Thoracic aorta (tissue), 2 donors: Measurements from ENCODE around the gene RAPH1. TPM values are rescaled to one million over a fixed set of nuclear protein-coding genes. Genes with fewer than 3 reads are reported as not detected.
A peak's percentile ranks its signal among the peaks of the same experiment; 100 is the strongest.

ENCODE experiments used
- ATAC-seq: fragments of 150-250 bp; one replicate; pipeline ENCODE4 v1.8.0; 2017; ENCODE audit warnings: low read depth; ENCODE audit not compliant: insufficient number of reproducible peaks, low FRiP score
- DNase-seq: peaks from one replicate; pipeline ENCODE4 v3.0.0-alpha.2; 2020; ENCODE audit warnings: low spot score
- H3K27ac ChIP-seq, 2 donors: fragments of 200-600 bp; sonication (generic); 1 replicate in 1 of 2; 2 replicates in 1 of 2; pipeline ENCODE4 v1.5.1; 2016; ENCODE audit warnings: mild to moderate bottlenecking in 2 of 2, moderate library complexity in 2 of 2
- H3K27me3 ChIP-seq: fragments of 200-600 bp; sonication (generic); replicated peaks from 2 replicates; pipeline ENCODE4 v1.6.0; 2016; ENCODE audit warnings: mild to moderate bottlenecking; ENCODE audit not compliant: insufficient read depth
- H3K36me3 ChIP-seq: fragments of 200-600 bp; sonication (generic); one replicate; pipeline ENCODE4 v1.5.1; 2016
- H3K4me1 ChIP-seq, 2 donors: fragments of 200-600 bp; sonication (generic); 1 replicate in 1 of 2; 2 replicates in 1 of 2; pipeline versions ENCODE4 v1.5.1 to v1.6.0; 2016; ENCODE audit warnings: low read depth in 2 of 2, mild to moderate bottlenecking in 1 of 2; ENCODE audit not compliant: control insufficient read depth in 1 of 2
- H3K4me3 ChIP-seq: fragments of 200-600 bp; sonication (generic); 2 replicates; pipeline ENCODE4 v1.5.1; 2016; ENCODE audit warnings: mild to moderate bottlenecking
- H3K9me3 ChIP-seq: fragments of 200-600 bp; sonication (generic); 2 replicates; pipeline ENCODE4 v1.5.1; 2016
- total RNA-seq, 2 donors: library from RNA; depleted of rRNA; stranded (reverse); fragments of >200 nt; gene quantifications; one replicate each; pipeline versions ENCODE4 v1.1.0 to v1.2.3, GENCODE V29; 2016
- TF ChIP-seq, protein P1 (sequence below): fragments of 200-600 bp; sonication (generic); IDR thresholded peaks from one replicate; pipeline ENCODE4 v1.5.1; 2019; ENCODE audit warnings: antibody characterized with exemption

Gene RAPH1
- 10 to 100 TPM; 44.8 to 86.8 TPM for total RNA-seq

DNA sequence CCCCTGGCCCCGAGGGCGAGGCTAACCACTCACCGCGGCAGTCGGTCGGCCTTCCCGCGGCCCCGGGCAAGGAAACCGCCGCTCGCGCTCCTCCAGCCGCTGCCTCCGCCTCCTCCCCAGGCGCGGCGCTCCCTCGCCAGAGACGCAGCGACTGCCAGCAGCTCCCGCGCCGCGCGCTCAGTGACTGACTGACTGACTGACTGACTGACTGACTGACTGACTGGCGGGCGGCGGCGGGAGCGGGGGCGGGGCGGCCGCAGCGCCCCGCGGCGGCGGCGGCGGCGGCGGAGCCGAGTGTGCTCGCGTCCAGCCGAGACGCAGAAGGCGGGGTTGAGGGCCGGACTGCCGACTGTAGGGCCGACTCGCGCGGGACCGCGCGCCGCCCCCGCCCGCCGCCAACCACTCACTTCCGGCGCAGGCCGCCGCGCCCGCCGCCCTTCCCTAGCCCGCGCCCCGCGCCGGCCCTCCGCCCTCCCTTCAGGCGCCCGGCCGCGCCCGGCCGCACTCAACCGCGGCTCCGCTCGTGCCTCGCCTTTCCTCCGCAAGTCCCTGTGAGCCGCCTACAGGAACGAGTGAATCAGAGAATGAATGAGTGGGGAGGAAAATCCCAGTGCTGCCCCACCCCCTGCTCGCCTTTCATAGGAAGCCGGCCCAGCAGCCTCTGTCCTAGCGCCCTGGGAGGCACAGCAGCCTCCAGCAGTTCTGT lies at the start of gene RAPH1:
Gene RAPH1, minus strand, starts transcription at position 224 of the 706 bp plus-strand sequence. CDS start 39,948 bp downstream, outside the sequence.
- Histone ChIP-seq H3K36me3 (no peaks in the 10 kb centered on the region), H3K4me1 (peaks cover 8 to 33% of the 10 kb centered on the region in 2 donors), H3K27me3 (no peaks in the 10 kb centered on the region), H3K9me3 (no peaks in the 10 kb centered on the region), H3K4me3 (peak within 1 kb of the TSS; percentile 98), H3K27ac (peak within 1 kb of the TSS; percentile 94 to 98)
- ATAC-seq = peak; percentile 69
- peak; percentile 34 for DNase-seq
- TF ChIP-seq, protein P1, sequence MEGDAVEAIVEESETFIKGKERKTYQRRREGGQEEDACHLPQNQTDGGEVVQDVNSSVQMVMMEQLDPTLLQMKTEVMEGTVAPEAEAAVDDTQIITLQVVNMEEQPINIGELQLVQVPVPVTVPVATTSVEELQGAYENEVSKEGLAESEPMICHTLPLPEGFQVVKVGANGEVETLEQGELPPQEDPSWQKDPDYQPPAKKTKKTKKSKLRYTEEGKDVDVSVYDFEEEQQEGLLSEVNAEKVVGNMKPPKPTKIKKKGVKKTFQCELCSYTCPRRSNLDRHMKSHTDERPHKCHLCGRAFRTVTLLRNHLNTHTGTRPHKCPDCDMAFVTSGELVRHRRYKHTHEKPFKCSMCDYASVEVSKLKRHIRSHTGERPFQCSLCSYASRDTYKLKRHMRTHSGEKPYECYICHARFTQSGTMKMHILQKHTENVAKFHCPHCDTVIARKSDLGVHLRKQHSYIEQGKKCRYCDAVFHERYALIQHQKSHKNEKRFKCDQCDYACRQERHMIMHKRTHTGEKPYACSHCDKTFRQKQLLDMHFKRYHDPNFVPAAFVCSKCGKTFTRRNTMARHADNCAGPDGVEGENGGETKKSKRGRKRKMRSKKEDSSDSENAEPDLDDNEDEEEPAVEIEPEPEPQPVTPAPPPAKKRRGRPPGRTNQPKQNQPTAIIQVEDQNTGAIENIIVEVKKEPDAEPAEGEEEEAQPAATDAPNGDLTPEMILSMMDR = no peak

DNA sequence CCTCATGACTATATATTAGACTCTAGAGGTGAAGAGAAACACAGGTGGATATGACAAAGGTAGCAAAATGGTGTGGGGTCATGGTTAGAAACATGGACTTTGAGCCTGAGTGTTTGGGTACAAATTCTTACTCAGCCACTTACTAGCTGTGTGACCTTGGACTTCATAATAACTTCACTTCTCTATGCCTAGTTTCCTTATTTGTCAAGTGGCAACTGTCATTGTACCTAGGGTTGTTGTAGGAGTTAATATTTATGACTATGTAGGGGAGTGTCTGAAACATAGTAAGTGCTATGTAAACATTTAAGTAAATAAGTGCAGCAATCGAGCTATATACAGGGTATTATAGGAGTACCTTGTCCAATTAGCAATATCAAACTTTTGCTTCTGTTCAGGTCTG lies 49.7 kb upstream of the RAPH1 start:
- Histone ChIP-seq H3K9me3 (no peaks in the 10 kb centered on the region), H3K4me3 (no peak overlapping the region), H3K36me3 (no peaks in the 10 kb centered on the region), H3K27ac (peak overlapping the region; percentile 85 to 88), H3K4me1 (peaks cover 33 to 56% of the 10 kb centered on the region in 2 donors), H3K27me3 (no peaks in the 10 kb centered on the region)
- ATAC-seq (no peak), DNase-seq (no peak)
- TF ChIP-seq, protein P1 = no peak

DNA sequence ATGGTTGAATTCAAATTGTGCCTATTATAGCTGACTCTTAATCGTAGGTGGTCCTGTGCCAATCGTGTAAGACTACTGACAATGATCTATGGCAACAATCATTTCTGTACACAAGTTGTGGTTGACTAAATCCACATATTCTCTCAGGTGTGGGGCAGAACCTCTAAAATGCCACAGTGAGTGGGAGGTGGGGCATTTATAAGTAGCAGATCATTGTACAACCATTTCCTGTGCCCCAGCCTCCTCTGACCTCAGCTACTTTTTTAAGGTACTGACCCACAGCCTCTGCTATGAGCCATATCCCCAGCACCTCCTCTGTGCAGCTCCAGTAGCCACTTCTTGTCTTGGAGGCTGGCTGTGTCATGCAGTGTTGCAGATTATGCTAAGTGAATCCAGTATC lies 48.6 kb upstream of the RAPH1 start:
- Histone ChIP-seq H3K27ac (peak overlapping the region; percentile 85 to 88), H3K4me1 (peaks cover 41 to 67% of the 10 kb centered on the region in 2 donors), H3K4me3 (no peak overlapping the region), H3K27me3 (no peaks in the 10 kb centered on the region), H3K36me3 (no peaks in the 10 kb centered on the region), H3K9me3 (no peaks in the 10 kb centered on the region)
- peak; percentile 80 for ATAC-seq
- DNase-seq = peak; percentile 41
- TF ChIP-seq, protein P1 = no peak

- peak overlapping the region; percentile 47 for H3K4me3 ChIP-seq
- H3K27me3 ChIP-seq = no peaks in the 10 kb centered on the region
- ATAC-seq (no peak), DNase-seq (no peak)
- H3K4me1 ChIP-seq = peaks cover 41 to 72% of the 10 kb centered on the region in 2 donors
- TF ChIP-seq, protein P1 = no peak
- H3K36me3 ChIP-seq = no peaks in the 10 kb centered on the region
- peak overlapping the region; percentile 85 to 88 for H3K27ac ChIP-seq
- H3K9me3 ChIP-seq = no peaks in the 10 kb centered on the region
These were observed 48.1 kb upstream of the RAPH1 start for GRCh38 chr2:203583084-203583695.

DNA sequence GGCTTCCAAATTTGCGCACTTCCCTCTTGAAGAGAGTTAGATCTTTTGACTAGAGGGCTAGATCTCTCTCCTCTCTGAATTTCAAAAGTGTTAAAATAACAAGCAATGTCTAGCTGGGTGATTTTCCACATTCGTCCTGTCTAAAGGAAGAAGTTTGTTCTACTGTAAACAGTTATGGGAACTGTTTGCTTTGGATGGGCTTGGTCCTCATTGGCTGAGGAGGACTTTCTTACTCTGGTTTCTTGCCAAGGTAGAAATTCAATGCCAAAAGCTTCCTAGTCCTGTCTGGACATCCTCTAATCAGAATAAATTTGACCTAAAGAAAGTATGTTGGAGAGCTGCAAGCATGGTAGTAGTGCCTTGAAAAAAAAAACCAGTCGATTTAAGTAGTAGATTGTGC lies 47.4 kb upstream of the RAPH1 start:
- ATAC-seq (peak; percentile 48), DNase-seq (no peak)
- TF ChIP-seq, protein P1 = no peak
- Histone ChIP-seq H3K27me3 (no peaks in the 10 kb centered on the region), H3K27ac (peak overlapping the region; percentile 85 to 88), H3K9me3 (no peaks in the 10 kb centered on the region), H3K4me3 (peak overlapping the region; percentile 47), H3K4me1 (peaks cover 41 to 74% of the 10 kb centered on the region in 2 donors), H3K36me3 (no peaks in the 10 kb centered on the region)
